GM21515 (cell line): ENCODE data around the gene GP1BA.

ENCODE experiments used
- ATAC-seq: cut with Tn5 transposase; IDR thresholded peaks from one replicate; pipeline ENCODE4 v1.9.1; 2021; ENCODE audit not compliant: unreplicated experiment

Gene GP1BA

DNA sequence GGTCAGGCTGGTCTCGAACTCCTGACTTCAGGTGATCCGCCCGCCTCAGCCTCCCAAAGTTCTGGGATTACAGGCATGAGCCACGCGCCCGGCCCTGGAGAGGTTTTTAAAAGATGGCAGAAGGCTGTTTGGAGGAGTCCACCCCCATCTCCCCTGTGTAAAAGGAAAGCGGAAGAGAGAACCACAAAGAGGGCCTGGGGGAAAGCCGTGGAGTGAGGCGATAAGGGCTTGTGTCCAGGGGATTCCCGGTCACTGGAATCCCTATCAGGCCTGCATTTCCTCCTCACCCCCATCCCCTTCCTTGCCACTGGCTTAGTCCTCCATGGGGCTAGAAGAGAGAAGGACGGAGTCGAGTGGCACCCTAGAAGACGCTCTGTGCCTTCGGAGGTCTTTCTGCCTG is at the start of gene GP1BA:
Gene GP1BA (plus strand): TSS at position 315 of the 400 bp plus-strand sequence. CDS start 328 bp downstream, outside the sequence.
- ATAC-seq, result no peak

- no peak for ATAC-seq
Measured at GRCh38 chr17:4884489-4884888, 47.6 kb upstream of the GP1BA start.

- no peak for ATAC-seq
Measured at GRCh38 chr17:4886830-4887229, 45.2 kb upstream of the GP1BA start.

GRCh38 chr17:4887581-4887980 is 44.5 kb upstream of the GP1BA start:
- ATAC-seq, result no peak

- ATAC-seq, result no peak
Measured at GRCh38 chr17:4891411-4892410, 40.4 kb upstream of the GP1BA start.

DNA sequence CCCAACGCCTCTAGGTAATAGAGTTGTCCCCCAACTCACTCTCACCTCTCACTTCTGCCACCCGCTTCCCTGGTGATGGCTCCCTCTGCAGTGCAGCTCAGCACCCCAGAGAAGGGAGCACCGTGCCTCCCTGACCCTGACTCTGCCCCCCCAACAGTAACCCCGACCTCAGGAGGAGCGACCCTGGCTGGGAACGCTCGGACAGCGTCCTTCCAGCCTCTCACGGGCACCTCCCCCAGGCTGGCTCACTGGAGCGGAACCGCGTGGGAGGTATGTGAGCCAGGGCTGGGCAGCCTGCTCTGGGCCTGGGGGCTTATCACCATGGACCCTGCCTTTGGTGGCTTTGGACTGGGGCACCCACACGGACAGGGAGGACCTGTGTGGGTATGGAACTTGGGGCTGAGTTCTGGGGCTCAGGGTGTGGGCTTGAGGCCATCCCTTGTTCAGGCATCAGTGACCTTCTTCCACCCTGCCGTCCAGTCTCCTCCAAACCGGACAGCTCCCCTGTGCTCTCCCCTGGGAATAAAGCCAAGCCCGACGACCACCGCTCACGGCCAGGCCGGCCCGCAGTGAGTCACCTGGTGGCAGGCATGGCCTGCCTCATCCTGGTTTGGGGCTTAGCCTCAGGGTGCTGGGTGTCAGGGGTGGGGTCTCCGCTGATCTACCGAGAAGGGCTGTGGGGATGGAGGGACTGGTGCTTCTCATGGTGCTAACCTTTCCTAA is 39.4 kb upstream of the GP1BA start:
- no peak for ATAC-seq

DNA sequence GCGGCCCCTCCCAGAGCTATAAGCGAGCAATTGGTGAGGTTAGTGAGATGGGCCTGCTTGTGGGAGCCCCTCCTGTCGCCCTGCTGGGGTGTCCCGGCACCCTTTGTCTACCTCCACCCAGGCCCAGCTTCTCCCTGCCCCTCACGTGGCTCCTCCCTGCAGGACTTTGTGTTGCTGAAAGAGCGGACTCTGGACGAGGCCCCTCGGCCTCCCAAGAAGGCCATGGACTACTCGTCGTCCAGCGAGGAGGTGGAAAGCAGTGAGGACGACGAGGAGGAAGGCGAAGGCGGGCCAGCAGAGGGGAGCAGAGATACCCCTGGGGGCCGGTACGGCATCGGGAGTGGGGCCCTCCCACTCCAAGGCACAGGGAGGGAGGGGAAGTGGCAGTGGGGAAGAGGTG is 38.8 kb upstream of the GP1BA start:
- no peak for ATAC-seq

GRCh38 chr17:4893721-4894560 is 38.1 kb upstream of the GP1BA start:
- no peak for ATAC-seq

DNA sequence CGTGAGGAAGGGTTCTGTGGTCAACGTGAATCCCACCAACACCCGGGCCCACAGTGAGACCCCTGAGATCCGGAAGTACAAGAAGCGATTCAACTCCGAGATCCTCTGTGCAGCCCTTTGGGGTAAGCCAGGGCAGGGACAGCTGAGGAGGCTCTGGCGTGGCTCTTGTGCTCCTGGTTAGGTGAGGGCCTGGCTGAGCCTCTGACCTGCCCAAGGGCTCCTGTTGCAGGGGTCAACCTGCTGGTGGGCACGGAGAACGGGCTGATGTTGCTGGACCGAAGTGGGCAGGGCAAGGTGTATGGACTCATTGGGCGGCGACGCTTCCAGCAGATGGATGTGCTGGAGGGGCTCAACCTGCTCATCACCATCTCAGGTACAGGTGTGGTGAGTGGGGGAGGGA is 37.0 kb upstream of the GP1BA start:
- ATAC-seq, result no peak

DNA sequence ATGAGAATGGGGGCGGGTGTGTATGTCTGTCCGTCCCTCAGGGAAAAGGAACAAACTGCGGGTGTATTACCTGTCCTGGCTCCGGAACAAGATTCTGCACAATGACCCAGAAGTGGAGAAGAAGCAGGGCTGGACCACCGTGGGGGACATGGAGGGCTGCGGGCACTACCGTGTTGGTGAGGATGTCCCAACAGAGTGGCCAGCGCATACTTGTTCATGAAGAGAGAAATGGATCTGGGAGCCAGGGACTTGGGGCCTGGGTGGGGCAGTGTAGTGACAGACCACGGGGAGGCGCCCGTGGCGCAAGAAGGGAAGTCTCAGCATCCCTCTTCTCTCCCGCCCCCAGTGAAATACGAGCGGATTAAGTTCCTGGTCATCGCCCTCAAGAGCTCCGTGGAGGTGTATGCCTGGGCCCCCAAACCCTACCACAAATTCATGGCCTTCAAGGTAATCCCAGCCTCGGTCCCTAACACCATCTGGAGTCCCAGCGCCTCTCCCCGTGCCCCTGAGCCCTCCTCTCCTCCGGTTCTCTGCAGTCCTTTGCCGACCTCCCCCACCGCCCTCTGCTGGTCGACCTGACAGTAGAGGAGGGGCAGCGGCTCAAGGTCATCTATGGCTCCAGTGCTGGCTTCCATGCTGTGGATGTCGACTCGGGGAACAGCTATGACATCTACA is 36.3 kb upstream of the GP1BA start:
- ATAC-seq, result no peak

GRCh38 chr17:4896332-4897197 is 35.5 kb upstream of the GP1BA start:
- ATAC-seq, result no peak

GRCh38 chr17:4897198-4897687 is 34.8 kb upstream of the GP1BA start:
- no peak for ATAC-seq

- ATAC-seq, result no peak
Measured at GRCh38 chr17:4897785-4898184, 34.3 kb upstream of the GP1BA start.

DNA sequence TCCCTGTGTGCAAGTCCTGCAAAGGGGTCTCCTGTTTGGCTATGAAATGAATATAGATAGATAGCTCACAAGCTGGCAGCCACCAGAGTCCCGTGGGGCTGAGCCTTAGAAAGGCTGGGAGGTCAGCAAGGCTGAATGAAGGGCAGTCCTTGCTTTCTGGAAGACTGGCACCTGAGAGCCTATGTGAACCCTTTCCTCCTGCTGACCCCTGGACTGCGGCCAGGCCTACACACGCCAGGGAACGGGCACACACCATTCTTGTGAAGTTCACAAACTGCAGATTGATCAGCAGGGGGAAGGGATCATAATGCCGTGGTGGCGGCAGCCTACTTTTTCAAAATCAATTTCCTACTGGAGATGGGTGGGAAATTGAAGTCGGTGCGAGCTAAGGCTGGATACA is 33.7 kb upstream of the GP1BA start:
- ATAC-seq, result no peak

DNA sequence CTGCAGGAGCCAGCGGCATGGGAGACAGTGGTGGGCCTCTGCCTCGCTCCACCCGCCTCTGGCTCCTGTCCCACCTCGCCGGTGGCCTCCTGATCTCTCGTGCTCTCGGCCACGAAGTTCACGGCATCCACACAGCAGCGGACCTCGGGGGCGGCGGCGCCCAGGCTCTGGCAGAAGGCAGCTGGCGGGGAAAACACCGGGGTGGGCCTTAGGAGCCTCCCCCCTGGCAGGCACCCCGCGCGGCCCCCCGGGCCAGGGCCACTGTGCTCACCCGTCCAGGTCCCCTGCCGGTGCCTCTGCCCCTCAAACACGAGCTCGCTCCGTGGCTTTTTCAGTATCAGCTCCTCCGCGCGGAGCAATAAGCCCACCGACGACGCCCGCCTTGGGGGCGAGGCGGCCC is 33.1 kb upstream of the GP1BA start:
- ATAC-seq, result no peak

DNA sequence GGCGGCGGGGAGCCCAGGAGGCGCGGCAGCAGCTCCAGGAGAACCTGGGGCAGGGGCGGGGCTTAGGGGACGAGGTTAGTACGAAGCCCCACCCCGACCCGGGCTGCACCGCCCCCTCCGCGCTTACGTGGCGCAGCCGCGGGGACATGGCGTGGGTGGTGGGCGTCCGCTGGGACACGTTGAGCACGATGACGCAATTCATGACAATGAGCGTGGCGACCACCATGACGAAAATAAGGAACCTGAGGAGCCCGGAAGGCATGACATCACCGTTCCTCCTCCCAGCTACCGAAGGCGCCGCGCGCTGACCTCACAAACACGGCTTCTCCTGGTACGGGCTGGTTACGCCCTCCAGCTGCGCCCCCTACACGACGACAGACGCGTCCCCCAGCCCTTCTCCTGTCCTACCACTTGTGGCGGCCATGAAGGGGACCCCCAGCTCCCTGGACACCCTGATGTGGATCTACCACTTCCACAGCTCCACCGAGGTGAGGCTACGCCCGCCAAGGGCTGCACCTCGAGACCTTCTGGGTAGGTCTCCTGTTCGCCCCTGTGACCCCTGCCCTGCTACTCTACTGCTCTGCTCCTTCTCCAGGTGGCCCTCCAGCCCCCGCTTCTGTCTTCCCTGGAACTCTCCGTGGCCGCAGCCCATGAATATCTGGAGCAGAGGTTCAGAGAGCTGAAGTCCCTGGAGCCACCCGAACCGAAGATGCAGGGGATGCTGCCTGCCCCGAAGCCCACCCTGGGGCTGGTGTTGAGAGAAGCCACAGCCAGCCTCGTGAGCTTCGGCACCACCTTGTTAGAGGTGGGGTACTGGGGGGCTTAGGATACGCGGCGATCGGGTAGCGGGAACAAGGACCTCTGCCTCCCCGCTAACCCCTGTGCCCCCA is 32.5 kb upstream of the GP1BA start, which contains the start of gene C17orf107:
Gene C17orf107 (plus strand): TSS at position 196 of the 890 bp plus-strand sequence. CDS start 227 bp downstream, at position 423.
- ATAC-seq, result no peak

DNA sequence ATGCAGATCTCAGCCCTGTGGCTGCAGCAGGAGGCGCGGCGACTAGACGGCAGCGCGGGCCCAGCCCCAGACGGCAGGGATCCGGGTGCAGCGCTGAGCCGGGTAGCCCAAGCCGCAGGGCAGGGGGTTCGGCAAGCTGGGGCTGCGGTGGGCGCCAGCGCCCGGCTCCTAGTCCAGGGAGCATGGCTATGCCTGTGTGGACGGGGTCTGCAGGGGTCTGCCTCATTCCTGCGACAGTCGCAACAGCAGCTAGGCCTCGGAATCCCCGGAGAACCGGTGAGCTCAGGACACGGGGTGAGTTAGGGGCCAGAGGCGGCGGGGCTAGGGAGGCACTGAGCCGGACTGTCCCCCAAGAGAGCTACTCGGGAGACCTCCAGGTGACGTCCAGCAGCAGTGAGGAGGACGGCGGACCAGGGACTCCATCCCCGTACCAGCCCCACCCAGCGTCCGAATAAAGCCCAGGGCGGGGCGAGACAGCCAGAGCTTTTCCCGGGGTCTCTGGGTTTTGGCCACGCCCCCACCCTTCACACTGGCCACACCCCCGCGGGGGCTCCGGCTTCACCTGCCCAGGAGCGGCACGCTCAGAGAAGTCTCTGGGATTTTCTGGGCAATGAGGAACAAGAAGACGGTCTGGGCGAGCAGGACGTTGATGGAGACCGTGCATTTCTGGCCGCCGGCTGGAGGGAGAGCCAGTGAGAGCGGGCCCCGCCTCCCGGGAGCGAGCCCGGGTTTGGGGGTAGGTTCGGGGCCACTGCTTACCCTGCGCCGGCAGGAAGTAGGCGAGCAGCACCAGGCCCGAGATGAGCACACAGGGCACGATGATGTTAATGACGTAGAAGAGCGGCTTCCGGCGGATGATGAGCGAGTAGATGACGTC is 31.6 kb upstream of the GP1BA start:
- ATAC-seq, result no peak
